IMR-90 (cell line): Measurements from ENCODE around the gene AUTS2.

Source experiments
- BHLHE40 ChIP-seq: fragments of 150-350 bp; IDR thresholded peaks from 2 replicates; pipeline ENCODE4 v1.6.1; 2016; ENCODE audit warnings: mild to moderate bottlenecking, low read depth, low read length
- CHD1 ChIP-seq: IDR thresholded peaks from 2 replicates; pipeline ENCODE4 v1.6.1; 2012; ENCODE audit warnings: low read depth, low read length, improper control_type of control experiment
- CTCF ChIP-seq: conservative IDR thresholded peaks from 2 replicates; pipeline ENCODE4 v1.5.1; 2012; ENCODE audit warnings: mild to moderate bottlenecking, low read depth, low read length, improper control_type of control experiment
- ELK1 ChIP-seq: fragments of 150-350 bp; IDR thresholded peaks from 2 replicates; pipeline ENCODE4 v1.6.1; 2016; ENCODE audit warnings: low read depth, mild to moderate bottlenecking, low read length, moderate library complexity, borderline replicate concordance
- MAZ ChIP-seq: IDR thresholded peaks from 2 replicates; pipeline ENCODE4 v1.6.1; 2012; ENCODE audit warnings: low read depth, mild to moderate bottlenecking, low read length, improper control_type of control experiment, moderate library complexity, borderline replicate concordance
- POLR2A ChIP-seq: IDR thresholded peaks from 2 replicates; pipeline ENCODE4 v1.6.1; 2012; ENCODE audit warnings: mild to moderate bottlenecking, low read depth, low read length
- RAD21 ChIP-seq: IDR thresholded peaks from 2 replicates; pipeline ENCODE4 v1.6.1; 2012; ENCODE audit warnings: low read length, improper control_type of control experiment
- RCOR1 ChIP-seq: IDR thresholded peaks from 2 replicates; pipeline ENCODE4 v1.6.1; 2012; ENCODE audit warnings: mild to moderate bottlenecking, low read length, improper control_type of control experiment; ENCODE audit not compliant: insufficient replicate concordance
- USF2 ChIP-seq: fragments of 150-350 bp; IDR thresholded peaks from 2 replicates; pipeline ENCODE4 v1.6.1; 2017; ENCODE audit warnings: mild to moderate bottlenecking, antibody characterized with exemption, low read length, low read depth

- no peak for TF ChIP-seq CTCF
- no peak for TF ChIP-seq CHD1
- no peak for TF ChIP-seq POLR2A
- TF ChIP-seq BHLHE40 = no peak
- TF ChIP-seq MAZ = no peak
- no peak for TF ChIP-seq RCOR1
- no peak for TF ChIP-seq USF2
- TF ChIP-seq ELK1 = no peak
- TF ChIP-seq RAD21 = no peak
Observed at GRCh38 chr7:70580161-70580560, 981.9 kb downstream of the AUTS2 start.
